A549 (cell line): ENCODE data around the gene CGB7.

Source experiments
- CBX2 ChIP-seq: fragments of 200-600 bp; sonication (generic); IDR thresholded peaks from 2 replicates; pipeline ENCODE4 v1.6.1; 2016; ENCODE audit warnings: low read depth, mild to moderate bottlenecking, borderline replicate concordance
- EP300 ChIP-seq, 2 experiments: fragments of >200 bp; sonication (Bioruptor Twin); formaldehyde crosslinking; IDR thresholded peaks; 2 replicates in 1 of 2; 3 replicates in 1 of 2; pipeline ENCODE4 v1.6.1; 2016 to 2017
- GATA3 ChIP-seq: IDR thresholded peaks from 2 replicates; pipeline ENCODE4 v1.6.1; 2012; ENCODE audit warnings: borderline replicate concordance
- KDM1A ChIP-seq: fragments of 200-600 bp; sonication (generic); IDR thresholded peaks from 2 replicates; pipeline ENCODE4 v1.6.1; 2016; ENCODE audit warnings: low read depth, mild to moderate bottlenecking
- MAFK ChIP-seq: fragments of 450-650 bp; IDR thresholded peaks from 2 replicates; pipeline ENCODE4 v1.6.1; 2014; ENCODE audit not compliant: partially characterized antibody
- MAZ ChIP-seq: fragments of 150-350 bp; IDR thresholded peaks from 2 replicates; pipeline ENCODE4 v1.6.1; 2014; ENCODE audit warnings: antibody characterized with exemption, low read depth, low read length, borderline replicate concordance
- POLR2A ChIP-seq: IDR thresholded peaks from 2 replicates; pipeline ENCODE4 v1.6.1; 2012; ENCODE audit warnings: mild to moderate bottlenecking, low read length
- RAD21 ChIP-seq, 2 experiments: fragments of >200 bp in 1 of 2; sonication (Bioruptor Twin) in 1 of 2; formaldehyde crosslinking in 1 of 2; IDR thresholded peaks in 1 of 2; conservative IDR thresholded peaks in 1 of 2; 2 replicates in 1 of 2; 3 replicates in 1 of 2; pipeline ENCODE4 v1.6.1; 2012 to 2018; ENCODE audit warnings: inconsistent platforms in 1 of 2
- RFX5 ChIP-seq: fragments of 450-650 bp; IDR thresholded peaks from 2 replicates; pipeline ENCODE4 v1.7.1; 2014; ENCODE audit warnings: antibody characterized with exemption, mild to moderate bottlenecking, moderate library complexity
- TF ChIP-seq, protein P1 (sequence below): fragments of 450-650 bp; IDR thresholded peaks from 2 replicates; pipeline ENCODE4 v1.6.1; 2014; ENCODE audit warnings: antibody characterized with exemption
- TF ChIP-seq, protein P2 (sequence below): fragments of >200 bp; sonication (Bioruptor Twin); formaldehyde crosslinking; IDR thresholded peaks from 3 replicates; pipeline ENCODE4 v1.5.1; 2016

- TF ChIP-seq, protein P1, sequence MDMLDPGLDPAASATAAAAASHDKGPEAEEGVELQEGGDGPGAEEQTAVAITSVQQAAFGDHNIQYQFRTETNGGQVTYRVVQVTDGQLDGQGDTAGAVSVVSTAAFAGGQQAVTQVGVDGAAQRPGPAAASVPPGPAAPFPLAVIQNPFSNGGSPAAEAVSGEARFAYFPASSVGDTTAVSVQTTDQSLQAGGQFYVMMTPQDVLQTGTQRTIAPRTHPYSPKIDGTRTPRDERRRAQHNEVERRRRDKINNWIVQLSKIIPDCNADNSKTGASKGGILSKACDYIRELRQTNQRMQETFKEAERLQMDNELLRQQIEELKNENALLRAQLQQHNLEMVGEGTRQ, result no peak
- TF ChIP-seq RAD21 (conservative IDR thresholded peaks at IDR 0.05 in 1 of 2, IDR thresholded peaks at IDR 0.05 in 1 of 2), result no peak
- TF ChIP-seq, protein P2, sequence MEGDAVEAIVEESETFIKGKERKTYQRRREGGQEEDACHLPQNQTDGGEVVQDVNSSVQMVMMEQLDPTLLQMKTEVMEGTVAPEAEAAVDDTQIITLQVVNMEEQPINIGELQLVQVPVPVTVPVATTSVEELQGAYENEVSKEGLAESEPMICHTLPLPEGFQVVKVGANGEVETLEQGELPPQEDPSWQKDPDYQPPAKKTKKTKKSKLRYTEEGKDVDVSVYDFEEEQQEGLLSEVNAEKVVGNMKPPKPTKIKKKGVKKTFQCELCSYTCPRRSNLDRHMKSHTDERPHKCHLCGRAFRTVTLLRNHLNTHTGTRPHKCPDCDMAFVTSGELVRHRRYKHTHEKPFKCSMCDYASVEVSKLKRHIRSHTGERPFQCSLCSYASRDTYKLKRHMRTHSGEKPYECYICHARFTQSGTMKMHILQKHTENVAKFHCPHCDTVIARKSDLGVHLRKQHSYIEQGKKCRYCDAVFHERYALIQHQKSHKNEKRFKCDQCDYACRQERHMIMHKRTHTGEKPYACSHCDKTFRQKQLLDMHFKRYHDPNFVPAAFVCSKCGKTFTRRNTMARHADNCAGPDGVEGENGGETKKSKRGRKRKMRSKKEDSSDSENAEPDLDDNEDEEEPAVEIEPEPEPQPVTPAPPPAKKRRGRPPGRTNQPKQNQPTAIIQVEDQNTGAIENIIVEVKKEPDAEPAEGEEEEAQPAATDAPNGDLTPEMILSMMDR, result no peak
- no peak for TF ChIP-seq EP300 (IDR thresholded peaks at IDR 0.05)
- no peak for TF ChIP-seq POLR2A
- TF ChIP-seq KDM1A, result no peak
- no peak for TF ChIP-seq MAZ
- TF ChIP-seq RFX5, result no peak
- TF ChIP-seq GATA3, result no peak
- no peak for TF ChIP-seq CBX2
- TF ChIP-seq MAFK, result no peak
Observed at GRCh38 chr19:49071860-49072547, 14.5 kb upstream of the CGB7 start.
